ENCODE data around the gene CHST13. TPM values are rescaled to one million over a fixed set of nuclear protein-coding genes. Genes with fewer than 3 reads are reported as not detected.
A peak's percentile ranks its signal among the peaks of the same experiment; 100 is the strongest.
"Not testable (repeated sequence)": the region's sequence is repeated elsewhere in the genome, so short reads cannot be mapped to it uniquely, and the experiment has no call there.

Gene CHST13
- total and polyA plus RNA-seq, 12 donors: 0.22 to 3.0 (median 0.67) TPM; not detected in 1

- H3K36me3 ChIP-seq (replicated peaks in 1 of 2): no peaks in the 10 kb centered on the region
- H3K27me3 ChIP-seq: no peaks in the 10 kb centered on the region
- H3K27ac ChIP-seq: peak overlapping the region in 2 of 5 donors; percentile 62 to 69
- intact Hi-C loops (cut with DNase I): loop anchor here (10.0 kb wide), 3 partner anchors 925 to 1015 kb away; no protein-coding TSS in a partner anchor
- no peak overlapping the region for H3K4me3 ChIP-seq
- H3K4me1 ChIP-seq (replicated peaks in 1 of 2): peaks cover 10 to 15% of the 10 kb centered on the region in 2 donors
- TF ChIP-seq CTCF (IDR thresholded peaks at IDR 0.05) (no peak), POLR2A (IDR thresholded peaks at IDR 0.05) (no peak)
- no peak for DNase-seq
- no peaks in the 10 kb centered on the region for H3K9me3 ChIP-seq (replicated peaks in 1 of 3)
- 54 to 69% (median 66%) methylated on average over 6 to 7 of the region's 7 CpGs for WGBS, 4 donors
Observed at GRCh38 chr3:126529585-126530170, 5.7 kb downstream of the CHST13 start.

GRCh38 chr3:126530171-126531050, 6.5 kb downstream of the CHST13 start:
- intact Hi-C loops (cut with DNase I): no loop called here
- H3K4me1 ChIP-seq (replicated peaks in 1 of 2): peaks cover 10 to 12% of the 10 kb centered on the region in 2 donors
- H3K9me3 ChIP-seq (replicated peaks in 1 of 3): no peaks in the 10 kb centered on the region
- peak in 5 of 7 donors; percentile 37 to 64 (median 43) for DNase-seq
- 71 to 86% (median 74%) methylated on average over 8 to 18 of the region's 18 CpGs for WGBS, 4 donors
- peak overlapping the region in 1 of 5 donors; percentile 69 for H3K27ac ChIP-seq
- no peaks in the 10 kb centered on the region for H3K27me3 ChIP-seq
- no peak overlapping the region for H3K4me3 ChIP-seq
- no peaks in the 10 kb centered on the region for H3K36me3 ChIP-seq (replicated peaks in 1 of 2)
- TF ChIP-seq POLR2A (IDR thresholded peaks at IDR 0.05) (no peak), CTCF (IDR thresholded peaks at IDR 0.05) (no peak)

- Histone ChIP-seq H3K4me3 (no peak overlapping the region), H3K27ac (peak overlapping the region in 1 of 5 donors; percentile 69), H3K27me3 (no peaks in the 10 kb centered on the region), H3K9me3 (replicated peaks in 1 of 3) (no peaks in the 10 kb centered on the region), H3K4me1 (replicated peaks in 1 of 2) (peaks cover 10 to 12% of the 10 kb centered on the region in 2 donors), H3K36me3 (replicated peaks in 1 of 2) (no peaks in the 10 kb centered on the region)
- DNase-seq: no peak
- intact Hi-C loops (cut with DNase I): no loop called here
- 87 to 93% (median 89%) methylated on average over 4 to 6 of the region's 6 CpGs for WGBS, 4 donors
- TF ChIP-seq CTCF (IDR thresholded peaks at IDR 0.05) (no peak), POLR2A (IDR thresholded peaks at IDR 0.05) (no peak)
Observed at GRCh38 chr3:126531051-126531330, 7.0 kb downstream of the CHST13 start.

GRCh38 chr3:126533506-126533905, 9.6 kb downstream of the CHST13 start:
- intact Hi-C loops (cut with DNase I): no loop called here
- DNase-seq: no peak
- Histone ChIP-seq H3K4me1 (replicated peaks in 1 of 2) (peaks cover 10% of the 10 kb centered on the region in 2 donors), H3K27me3 (no peaks in the 10 kb centered on the region), H3K9me3 (replicated peaks in 1 of 3) (no peaks in the 10 kb centered on the region), H3K27ac (no peak overlapping the region), H3K36me3 (replicated peaks in 1 of 2) (no peaks in the 10 kb centered on the region), H3K4me3 (no peak overlapping the region)
- TF ChIP-seq POLR2A (IDR thresholded peaks at IDR 0.05): no peak
- no peak for TF ChIP-seq CTCF (IDR thresholded peaks at IDR 0.05)

GRCh38 chr3:126534716-126535115, 10.8 kb downstream of the CHST13 start:
- intact Hi-C loops (cut with DNase I); DNase-seq: not testable (repeated sequence)
- 70 to 79% (median 78%) methylated on average over 7 of the region's 7 CpGs; no CpG with 5 or more reads in 1 of the 4 donors for WGBS, 4 donors

More at GRCh38 chr3:126534716-126535115, 10.8 kb downstream of the CHST13 start:
- H3K36me3 ChIP-seq (replicated peaks in 1 of 2); H3K4me1 ChIP-seq (replicated peaks in 1 of 2); H3K27ac ChIP-seq; H3K9me3 ChIP-seq (replicated peaks in 1 of 3); H3K4me3 ChIP-seq; H3K27me3 ChIP-seq: not testable (repeated sequence)

All from adrenal gland (tissue), 12 donors.